Ovary (tissue), 9 donors: ENCODE measurements around the gene RAB17. TPM values are rescaled to one million over a fixed set of nuclear protein-coding genes. Genes with fewer than 3 reads are reported as not detected.

Experiments
- DNase-seq, 5 donors: peaks; one replicate each; pipeline ENCODE4 v3.0.0-alpha.2; 2019 to 2020
- H3K27ac ChIP-seq, 2 donors: fragments of 200-600 bp; one replicate each; pipeline versions ENCODE4 v1.5.1 to v1.8.0; 2019 to 2022
- H3K27me3 ChIP-seq: fragments of 200-600 bp; one replicate; pipeline ENCODE4 v1.8.0; 2022
- H3K36me3 ChIP-seq: fragments of 200-600 bp; sonication (generic); one replicate; pipeline ENCODE4 v1.5.1; 2019
- H3K4me1 ChIP-seq: one replicate; pipeline ENCODE4 v1.8.1; 2013; ENCODE audit warnings: mild to moderate bottlenecking, moderate library complexity; ENCODE audit not compliant: insufficient read depth
- H3K4me3 ChIP-seq: fragments of 200-600 bp; sonication (generic); one replicate; pipeline ENCODE4 v1.5.1; 2017
- H3K9me3 ChIP-seq, 2 donors: fragments of 200-600 bp in 1 of 2; sonication (generic) in 1 of 2; one replicate each; pipeline versions ENCODE4 v1.5.1 to v1.8.1; 2013 to 2019; ENCODE audit warnings: mild to moderate bottlenecking in 1 of 2, moderate library complexity in 1 of 2
- CTCF ChIP-seq, 3 donors: fragments of 450-650 bp in 2 of 3; fragments of 200-600 bp in 1 of 3; IDR thresholded peaks; one replicate each; pipeline versions ENCODE4 v1.5.1 to v1.8.0; 2016 to 2022; ENCODE audit warnings: antibody characterized with exemption in 3 of 3, mild to moderate bottlenecking in 1 of 3
- EP300 ChIP-seq: sonication (generic); formaldehyde crosslinking; IDR thresholded peaks from one replicate; pipeline ENCODE4 v1.6.1; 2017; ENCODE audit warnings: antibody characterized with exemption
- POLR2A ChIP-seq: fragments of 450-650 bp; IDR thresholded peaks from one replicate; pipeline ENCODE4 v1.6.1; 2017; ENCODE audit warnings: antibody characterized with exemption, mild to moderate bottlenecking, moderate library complexity
- WGBS, 3 donors: extraction: QIAGEN DNeasy Blood & Tissue Kit in 1 of 3; methylation state at CpG; one replicate each; pipeline versions ENCODE4 v1.1.5 to v1.1.7; 2013 to 2017; 5-methylcytosine and 5-hydroxymethylcytosine counted together
- intact Hi-C, 4 donors: fragments of 100-400 bp; cut with DNase I; formaldehyde crosslinking; loops; one replicate each; pipeline versions ENCODE4 v1.11.0 to v1.15.1; 2022 to 2023
- polyA plus RNA-seq, 2 donors: library from polyadenylated mRNA; stranded (reverse); fragments of 200-250 nt in 1 of 2; fragments of 350-450 nt in 1 of 2; fragmentation: Illumina TruSeq in 1 of 2; extraction: RNeasy Lipid Tissue Mini Kit (QIAGEN cat#74804) in 1 of 2; gene quantifications; one replicate each; pipeline ENCODE4 v1.2.3, GENCODE V29; 2013 to 2014
- total RNA-seq, 7 donors: library from RNA; depleted of rRNA in 2 of 7; stranded (reverse); fragments of >200 nt in 2 of 7; fragmentation: NEBNext Ultra II Directional in 3 of 7; extraction: Animal tissue kit (Norgen Biotek cat#: 25700) in 3 of 7; gene quantifications; one replicate each; pipeline versions ENCODE4 v1.1.0 to v1.2.4, GENCODE V29; 2016 to 2023
- donor health status: DM: no; HTN: no; CAD: no; lungs with moderate emphysema.
- donor health status: DM: no; HTN: no; CAD: no.
- donor health status: Bipolar disorder and iron deficiency.
- donor health status: DM: yes; HTN: yes; CAD: no.
- donor health status: DM: no; HTN: no; CAD: no.
- donor health status: DM: yes; HTN: yes; CAD: no.

Gene RAB17
- total and polyA plus RNA-seq, 9 donors: 0.38 to 19.3 (median 4.3) TPM

- no peaks in the 10 kb centered on the region for H3K27me3 ChIP-seq
- no peak overlapping the region for H3K4me3 ChIP-seq
- WGBS, 3 donors: 84 to 85% (median 85%) methylated on average over 19 of the region's 19 CpGs
- intact Hi-C loops: no loop called here
- H3K9me3 ChIP-seq: no peaks in the 10 kb centered on the region
- no peaks in the 10 kb centered on the region for H3K4me1 ChIP-seq
- no peak overlapping the region for H3K27ac ChIP-seq
- no peak for DNase-seq
- no peak for TF ChIP-seq EP300
- TF ChIP-seq POLR2A: no peak
- TF ChIP-seq CTCF (IDR thresholded peaks at IDR 0.05): no peak
- H3K36me3 ChIP-seq: no peaks in the 10 kb centered on the region
These were observed 60.8 kb downstream of the RAB17 start for GRCh38 chr2:237529452-237530402.

GRCh38 chr2:237527766-237528165, 62.8 kb downstream of the RAB17 start:
- Histone ChIP-seq H3K4me3 (no peak overlapping the region), H3K4me1 (no peaks in the 10 kb centered on the region), H3K36me3 (no peaks in the 10 kb centered on the region), H3K9me3 (no peaks in the 10 kb centered on the region), H3K27ac (no peak overlapping the region), H3K27me3 (no peaks in the 10 kb centered on the region)
- TF ChIP-seq EP300 (no peak), POLR2A (no peak), CTCF (IDR thresholded peaks at IDR 0.05) (no peak)
- intact Hi-C loops: no loop called here
- WGBS, 3 donors: 93 to 95% (median 95%) methylated on average over 5 of the region's 5 CpGs
- DNase-seq: no peak

- H3K9me3 ChIP-seq: no peaks in the 10 kb centered on the region
- no peaks in the 10 kb centered on the region for H3K27me3 ChIP-seq
- no peak for TF ChIP-seq EP300
- TF ChIP-seq POLR2A: no peak
- no peak for TF ChIP-seq CTCF (IDR thresholded peaks at IDR 0.05)
- no peak overlapping the region for H3K27ac ChIP-seq
- 86 to 87% (median 86%) methylated on average over 11 of the region's 11 CpGs for WGBS, 3 donors
- no peak for DNase-seq
- intact Hi-C loops: no loop called here
- H3K4me1 ChIP-seq: no peaks in the 10 kb centered on the region
- H3K36me3 ChIP-seq: no peaks in the 10 kb centered on the region
- no peak overlapping the region for H3K4me3 ChIP-seq
These were observed 63.3 kb downstream of the RAB17 start for GRCh38 chr2:237527233-237527632.

- intact Hi-C loops: no loop called here
- Histone ChIP-seq H3K9me3 (no peaks in the 10 kb centered on the region), H3K27me3 (no peaks in the 10 kb centered on the region), H3K36me3 (no peaks in the 10 kb centered on the region), H3K4me3 (no peak overlapping the region), H3K27ac (no peak overlapping the region), H3K4me1 (no peaks in the 10 kb centered on the region)
- no peak for TF ChIP-seq CTCF (IDR thresholded peaks at IDR 0.05)
- TF ChIP-seq POLR2A: no peak
- no peak for TF ChIP-seq EP300
- WGBS, 3 donors: 90 to 92% (median 91%) methylated on average over 16 to 17 of the region's 17 CpGs
- DNase-seq: no peak
These were observed 64.9 kb downstream of the RAB17 start for GRCh38 chr2:237525559-237526157.
